ENCODE data around the gene ELOB.
"Not testable (repeated sequence)": the region's sequence is repeated elsewhere in the genome, so short reads cannot be mapped to it uniquely, and the experiment has no call there.

The ELOB gene

DNA sequence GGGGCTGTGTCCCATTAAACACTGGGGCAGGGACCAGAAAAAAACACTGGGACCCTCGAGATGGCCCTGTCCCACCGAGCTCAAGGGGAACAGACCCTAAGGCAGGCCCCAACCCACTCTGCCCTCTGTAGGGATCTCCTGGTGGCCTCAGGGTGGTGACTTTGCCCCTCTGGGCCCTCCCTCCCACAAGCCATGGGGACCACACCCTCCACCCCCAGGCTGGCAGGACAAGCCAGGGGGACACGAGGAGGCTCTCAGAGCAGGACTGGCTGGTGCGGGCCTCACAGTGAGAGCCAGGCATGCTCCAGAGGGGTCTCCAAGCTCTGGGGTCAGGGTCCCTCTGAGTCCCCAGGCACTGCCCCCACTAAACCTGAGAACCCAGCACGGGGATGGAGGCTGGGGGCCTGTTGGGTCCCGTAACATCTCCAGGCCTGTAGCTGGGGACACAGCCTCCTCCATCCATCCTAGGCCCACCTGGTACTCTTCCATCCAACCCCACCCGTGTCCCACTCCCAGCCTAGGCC lies 39.1 kb downstream of the ELOB start:
- Histone ChIP-seq H3K9me3 (ENCODE audit: control insufficient read depth, low read depth, low read length) (no peaks in the 10 kb centered on the region), H3K4me1 (ENCODE audit: control insufficient read depth, low read depth, low read length) (no peaks in the 10 kb centered on the region), H3K36me3 (ENCODE audit: control insufficient read depth, low read depth, low read length) (no peaks in the 10 kb centered on the region), H3K27me3 (ENCODE audit: control insufficient read depth, insufficient read depth, low read length) (no peaks in the 10 kb centered on the region), H3K4me3 (ENCODE audit: low read length) (no peak overlapping the region), H3K27ac (ENCODE audit: low read length) (no peak overlapping the region), H3K9ac (ENCODE audit: low read length) (no peak overlapping the region)

GRCh38 chr16:2737238-2737605 lies 39.9 kb downstream of the ELOB start:
- no peak overlapping the region for H3K27ac ChIP-seq (ENCODE audit: low read length)
- no peaks in the 10 kb centered on the region for H3K9me3 ChIP-seq (ENCODE audit: control insufficient read depth, low read depth, low read length)
- H3K4me1 ChIP-seq (ENCODE audit: control insufficient read depth, low read depth, low read length): no peaks in the 10 kb centered on the region
- H3K4me3 ChIP-seq (ENCODE audit: low read length): no peak overlapping the region
- no peaks in the 10 kb centered on the region for H3K27me3 ChIP-seq (ENCODE audit: control insufficient read depth, insufficient read depth, low read length)
- no peaks in the 10 kb centered on the region for H3K36me3 ChIP-seq (ENCODE audit: control insufficient read depth, low read depth, low read length)
- no peak overlapping the region for H3K9ac ChIP-seq (ENCODE audit: low read length)

DNA sequence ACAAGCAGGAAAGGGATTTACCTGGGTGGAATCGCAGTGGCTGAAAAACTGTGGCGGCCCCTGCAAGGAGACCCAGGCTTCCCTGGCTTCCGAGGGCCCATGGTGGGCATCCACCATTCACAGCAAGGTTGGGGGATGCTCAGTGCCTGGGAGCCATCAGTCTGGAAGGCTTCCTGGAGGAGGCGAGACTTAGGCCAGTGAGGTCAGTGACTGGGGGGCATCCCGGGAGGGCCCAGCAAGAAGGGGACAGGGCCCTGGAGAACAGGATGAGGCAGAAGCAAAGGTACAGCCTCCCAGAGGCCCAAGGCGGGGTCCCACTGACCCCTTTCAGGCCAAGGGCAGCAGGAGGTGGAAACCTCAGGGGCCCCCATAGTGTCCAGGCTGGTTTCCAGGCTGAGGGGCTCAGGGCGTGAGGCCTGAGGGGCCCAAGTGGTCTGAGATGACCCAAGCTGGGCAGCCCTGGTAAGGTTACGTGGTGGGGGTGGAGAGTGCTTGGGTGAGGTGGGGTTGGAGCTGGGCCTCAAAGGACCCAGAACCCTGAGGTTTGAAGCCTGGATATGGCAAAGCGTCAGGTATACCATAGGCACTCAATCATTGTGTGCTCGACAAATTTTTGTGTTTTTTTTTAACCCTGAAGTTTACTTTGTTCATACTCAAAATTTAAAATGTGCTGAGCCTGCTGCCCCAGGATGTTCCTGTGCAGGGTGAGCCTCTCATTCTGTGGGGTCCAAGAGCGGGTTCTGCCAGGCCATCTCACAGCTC lies 40.4 kb downstream of the ELOB start:
- H3K27me3 ChIP-seq (ENCODE audit: control insufficient read depth, insufficient read depth, low read length): no peaks in the 10 kb centered on the region
- H3K36me3 ChIP-seq (ENCODE audit: control insufficient read depth, low read depth, low read length): no peaks in the 10 kb centered on the region
- H3K4me1 ChIP-seq (ENCODE audit: control insufficient read depth, low read depth, low read length): no peaks in the 10 kb centered on the region
- no peak overlapping the region for H3K9ac ChIP-seq (ENCODE audit: low read length)
- no peaks in the 10 kb centered on the region for H3K9me3 ChIP-seq (ENCODE audit: control insufficient read depth, low read depth, low read length)
- no peak overlapping the region for H3K27ac ChIP-seq (ENCODE audit: low read length)
- H3K4me3 ChIP-seq (ENCODE audit: low read length): no peak overlapping the region

GRCh38 chr16:2734844-2735515 lies 42.1 kb downstream of the ELOB start:
- Histone ChIP-seq H3K27ac (ENCODE audit: low read length) (no peak overlapping the region), H3K27me3 (ENCODE audit: control insufficient read depth, insufficient read depth, low read length) (no peaks in the 10 kb centered on the region), H3K9ac (ENCODE audit: low read length) (no peak overlapping the region), H3K36me3 (ENCODE audit: control insufficient read depth, low read depth, low read length) (no peaks in the 10 kb centered on the region), H3K9me3 (ENCODE audit: control insufficient read depth, low read depth, low read length) (no peaks in the 10 kb centered on the region), H3K4me3 (ENCODE audit: low read length) (no peak overlapping the region), H3K4me1 (ENCODE audit: control insufficient read depth, low read depth, low read length) (no peaks in the 10 kb centered on the region)

DNA sequence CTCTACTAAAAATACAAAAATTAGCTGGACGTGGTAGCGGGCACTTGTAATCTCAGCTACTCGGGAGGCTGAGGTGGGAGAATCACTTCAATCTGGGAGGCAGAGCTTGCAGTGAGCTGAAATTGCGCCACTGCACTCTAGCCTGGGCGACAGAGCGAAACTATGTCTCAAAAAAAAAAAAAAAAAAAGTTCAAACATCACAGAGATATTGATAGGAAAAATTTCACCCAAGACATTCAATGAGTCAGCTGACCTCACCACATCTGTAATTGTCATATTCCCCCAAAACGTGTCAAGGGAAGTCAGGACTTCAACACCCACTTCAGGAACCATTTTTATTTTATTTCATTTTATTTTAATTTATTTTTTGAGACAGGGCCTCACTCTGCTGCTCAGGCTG lies 49.0 kb downstream of the ELOB start:
- Histone ChIP-seq H3K27ac (ENCODE audit: low read length) (no peak overlapping the region), H3K4me1 (ENCODE audit: control insufficient read depth, low read depth, low read length) (no peaks in the 10 kb centered on the region), H3K27me3 (ENCODE audit: control insufficient read depth, insufficient read depth, low read length) (no peaks in the 10 kb centered on the region), H3K9ac (ENCODE audit: low read length) (no peak overlapping the region), H3K4me3 (ENCODE audit: low read length) (no peak overlapping the region), H3K9me3 (ENCODE audit: control insufficient read depth, low read depth, low read length) (no peaks in the 10 kb centered on the region), H3K36me3 (ENCODE audit: control insufficient read depth, low read depth, low read length) (no peaks in the 10 kb centered on the region)

- no peaks in the 10 kb centered on the region for H3K4me1 ChIP-seq (ENCODE audit: control insufficient read depth, low read depth, low read length)
- H3K9ac ChIP-seq (ENCODE audit: low read length): no peak overlapping the region
- no peak overlapping the region for H3K27ac ChIP-seq (ENCODE audit: low read length)
- H3K9me3 ChIP-seq (ENCODE audit: control insufficient read depth, low read depth, low read length): no peaks in the 10 kb centered on the region
- H3K27me3 ChIP-seq (ENCODE audit: control insufficient read depth, insufficient read depth, low read length): no peaks in the 10 kb centered on the region
- H3K4me3 ChIP-seq (ENCODE audit: low read length): no peak overlapping the region
- H3K36me3 ChIP-seq (ENCODE audit: control insufficient read depth, low read depth, low read length): no peaks in the 10 kb centered on the region
Observed at GRCh38 chr16:2726923-2727322, 50.2 kb downstream of the ELOB start.

GRCh38 chr16:2724816-2725348 lies 52.2 kb downstream of the ELOB start:
- Histone ChIP-seq H3K9ac (ENCODE audit: low read length) (no peak overlapping the region), H3K4me1 (ENCODE audit: control insufficient read depth, low read depth, low read length) (no peaks in the 10 kb centered on the region), H3K36me3 (ENCODE audit: control insufficient read depth, low read depth, low read length) (no peaks in the 10 kb centered on the region), H3K27me3 (ENCODE audit: control insufficient read depth, insufficient read depth, low read length) (no peaks in the 10 kb centered on the region), H3K27ac (ENCODE audit: low read length) (no peak overlapping the region), H3K4me3 (ENCODE audit: low read length) (no peak overlapping the region), H3K9me3 (ENCODE audit: control insufficient read depth, low read depth, low read length) (no peaks in the 10 kb centered on the region)

DNA sequence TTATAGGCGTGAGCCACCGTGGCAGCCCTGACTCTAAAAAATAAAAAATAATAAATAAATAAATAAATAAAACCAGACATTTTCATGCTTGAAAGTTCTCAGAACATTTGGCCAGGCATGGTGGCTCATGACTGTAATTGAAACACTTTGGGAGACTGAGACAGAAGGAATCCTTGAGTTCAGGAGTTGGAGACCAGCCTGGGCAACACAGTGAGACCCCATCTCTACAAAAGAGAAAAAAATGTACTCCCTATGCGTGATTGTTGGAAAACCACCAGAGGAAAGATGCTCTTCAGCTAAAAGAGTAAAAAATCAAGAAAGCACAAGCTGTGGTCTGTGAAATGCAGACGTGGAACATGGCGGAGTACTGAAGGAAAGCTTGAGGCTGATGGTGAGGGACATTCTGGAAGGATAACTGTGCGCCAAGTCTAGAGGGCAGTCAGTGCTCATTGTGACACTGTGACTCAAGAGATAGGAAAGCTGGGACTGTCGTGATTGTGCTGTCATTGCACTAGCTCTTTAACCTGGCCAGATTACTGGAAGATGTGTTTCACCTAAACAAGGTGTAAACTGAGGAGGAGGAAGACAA lies 52.9 kb downstream of the ELOB start:
- Histone ChIP-seq H3K36me3 (ENCODE audit: control insufficient read depth, low read depth, low read length) (no peaks in the 10 kb centered on the region), H3K27ac (ENCODE audit: low read length) (no peak overlapping the region), H3K4me1 (ENCODE audit: control insufficient read depth, low read depth, low read length) (no peaks in the 10 kb centered on the region), H3K4me3 (ENCODE audit: low read length) (no peak overlapping the region), H3K27me3 (ENCODE audit: control insufficient read depth, insufficient read depth, low read length) (no peaks in the 10 kb centered on the region), H3K9me3 (ENCODE audit: control insufficient read depth, low read depth, low read length) (no peaks in the 10 kb centered on the region), H3K9ac (ENCODE audit: low read length) (no peak overlapping the region)

- H3K36me3 ChIP-seq (ENCODE audit: control insufficient read depth, low read depth, low read length); H3K4me1 ChIP-seq (ENCODE audit: control insufficient read depth, low read depth, low read length); H3K27ac ChIP-seq (ENCODE audit: low read length); H3K27me3 ChIP-seq (ENCODE audit: control insufficient read depth, insufficient read depth, low read length); H3K9me3 ChIP-seq (ENCODE audit: control insufficient read depth, low read depth, low read length): not testable (repeated sequence)
- Histone ChIP-seq H3K4me3 (ENCODE audit: low read length) (peak overlapping the region; percentile 44), H3K9ac (ENCODE audit: low read length) (peak overlapping the region; percentile 44)
Observed at GRCh38 chr16:2721634-2722173, 55.4 kb downstream of the ELOB start.

All from iPS-18a (cell line).